ENCODE results near the gene CNTNAP2.
A peak's percentile ranks its signal among the peaks of the same experiment; 100 is the strongest.

Gene CNTNAP2

DNA sequence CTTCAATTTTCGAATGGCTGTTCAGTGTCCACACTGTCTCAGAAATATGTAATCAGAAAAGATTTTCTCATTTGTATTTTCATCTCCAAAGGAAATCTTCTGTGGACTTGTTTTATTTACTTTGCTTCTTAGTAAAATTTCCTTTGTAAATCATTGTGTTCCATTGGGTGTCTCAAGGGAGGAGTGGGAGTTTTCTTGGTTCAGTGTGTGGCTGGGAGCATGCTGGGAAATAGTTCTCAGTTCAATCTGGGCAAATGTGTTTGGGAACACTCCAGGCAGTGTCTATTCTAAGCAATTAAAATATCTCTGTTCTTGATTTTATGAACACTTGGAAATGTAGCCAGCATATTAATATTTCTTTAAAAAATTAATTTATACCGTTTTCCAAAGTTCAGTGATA lies 1019.8 kb downstream of the CNTNAP2 start:
- DNase-seq (ENCODE audit: low read depth): no peak

DNA sequence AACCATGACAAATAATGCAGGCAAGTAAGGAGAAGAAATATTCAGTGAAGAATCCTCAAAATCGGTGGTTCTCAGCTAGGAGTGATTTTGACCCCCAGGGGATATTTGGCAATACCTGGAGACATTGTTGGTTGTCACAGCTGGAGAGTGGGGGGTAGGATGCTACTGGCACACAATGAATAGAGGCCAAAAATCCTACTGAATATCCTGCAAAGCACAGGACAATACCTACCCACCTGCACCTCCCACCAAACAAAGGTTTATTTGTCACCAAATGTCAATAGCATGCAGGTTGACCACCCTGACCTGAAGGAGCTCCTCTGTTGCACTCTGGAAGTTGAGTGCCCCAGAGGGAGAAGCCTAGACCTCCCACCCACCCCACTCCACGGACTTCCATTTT lies 1028.6 kb downstream of the CNTNAP2 start:
- DNase-seq (ENCODE audit: low read depth): no peak

DNA sequence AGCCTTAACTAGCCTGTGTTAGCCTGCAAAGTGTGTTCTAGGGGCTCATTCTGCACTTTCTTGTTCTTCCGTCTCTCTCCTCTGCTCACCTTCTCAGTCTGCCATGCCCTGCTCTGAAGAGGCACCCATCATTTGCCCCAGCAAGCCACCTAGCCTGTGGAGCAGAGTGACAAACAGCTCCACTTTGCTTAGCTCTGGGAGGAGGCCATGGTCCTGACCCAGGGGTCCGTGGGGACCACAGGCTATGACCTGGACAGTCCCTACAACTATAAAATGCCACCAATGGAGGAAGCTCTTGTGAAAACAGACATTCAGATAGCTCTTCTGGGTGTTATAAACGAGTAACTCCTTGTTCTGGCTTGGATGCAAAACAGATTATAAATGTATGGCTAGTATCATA lies 1029.6 kb downstream of the CNTNAP2 start:
- no peak for DNase-seq (ENCODE audit: low read depth)

DNA sequence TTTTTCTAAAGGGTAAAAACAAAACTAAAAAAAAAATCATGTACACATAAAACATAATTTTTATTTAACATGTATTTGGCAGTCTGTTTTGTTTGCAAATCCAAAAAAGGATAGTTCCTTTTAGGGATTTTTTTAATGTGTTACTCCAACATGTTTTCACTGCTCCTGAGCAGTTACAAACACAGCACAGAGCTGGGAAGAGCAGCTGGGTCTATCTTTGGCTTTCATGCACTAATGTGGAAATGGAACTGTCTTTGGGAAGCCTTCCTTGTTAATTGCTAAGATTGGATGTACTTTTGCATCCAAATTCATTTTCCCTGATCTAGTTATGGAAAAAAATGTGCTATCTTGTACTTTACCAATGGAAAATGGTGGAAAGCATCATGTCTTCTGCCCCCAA lies 1035.1 kb downstream of the CNTNAP2 start:
- no peak for DNase-seq (ENCODE audit: low read depth)

DNA sequence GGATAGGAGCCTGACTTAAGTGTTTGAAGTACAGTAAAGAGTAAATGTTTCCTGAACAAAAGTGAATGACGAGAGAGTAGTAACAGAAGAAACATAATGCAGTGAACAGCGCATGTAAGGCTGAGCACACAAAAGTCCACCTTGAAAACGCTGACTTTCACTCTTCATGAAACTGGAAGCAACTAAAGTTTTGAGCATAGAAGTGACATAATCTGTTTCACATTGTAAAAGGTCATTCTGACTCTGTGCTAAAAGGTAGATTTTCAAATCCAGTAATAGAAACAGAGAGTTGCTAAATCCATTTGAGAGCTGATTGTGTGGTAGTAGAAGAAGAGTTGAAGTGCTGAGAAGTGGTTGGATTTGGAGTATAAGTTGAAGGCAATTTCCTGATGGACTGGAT lies 1037.0 kb downstream of the CNTNAP2 start:
- no peak for DNase-seq (ENCODE audit: low read depth)

DNA sequence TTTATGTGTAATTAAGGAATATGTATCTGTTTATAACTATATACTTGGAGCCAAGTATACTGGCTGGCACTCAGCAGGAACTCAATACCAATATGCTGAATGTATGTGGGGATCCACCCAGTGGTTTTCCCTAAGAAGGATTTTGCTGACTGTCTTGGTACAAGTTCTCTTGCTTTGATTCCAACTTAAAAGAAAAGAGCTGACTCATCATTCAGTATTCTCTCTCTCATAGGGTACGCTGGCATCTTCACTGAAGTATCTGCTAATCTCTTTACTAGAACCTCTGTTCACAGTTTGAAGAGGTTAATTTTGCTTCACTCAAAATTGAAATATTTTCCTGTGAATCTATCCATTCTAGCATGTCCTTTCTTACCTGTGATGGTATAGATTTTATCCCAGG lies 1044.8 kb downstream of the CNTNAP2 start:
- DNase-seq (ENCODE audit: low read depth): no peak

DNA sequence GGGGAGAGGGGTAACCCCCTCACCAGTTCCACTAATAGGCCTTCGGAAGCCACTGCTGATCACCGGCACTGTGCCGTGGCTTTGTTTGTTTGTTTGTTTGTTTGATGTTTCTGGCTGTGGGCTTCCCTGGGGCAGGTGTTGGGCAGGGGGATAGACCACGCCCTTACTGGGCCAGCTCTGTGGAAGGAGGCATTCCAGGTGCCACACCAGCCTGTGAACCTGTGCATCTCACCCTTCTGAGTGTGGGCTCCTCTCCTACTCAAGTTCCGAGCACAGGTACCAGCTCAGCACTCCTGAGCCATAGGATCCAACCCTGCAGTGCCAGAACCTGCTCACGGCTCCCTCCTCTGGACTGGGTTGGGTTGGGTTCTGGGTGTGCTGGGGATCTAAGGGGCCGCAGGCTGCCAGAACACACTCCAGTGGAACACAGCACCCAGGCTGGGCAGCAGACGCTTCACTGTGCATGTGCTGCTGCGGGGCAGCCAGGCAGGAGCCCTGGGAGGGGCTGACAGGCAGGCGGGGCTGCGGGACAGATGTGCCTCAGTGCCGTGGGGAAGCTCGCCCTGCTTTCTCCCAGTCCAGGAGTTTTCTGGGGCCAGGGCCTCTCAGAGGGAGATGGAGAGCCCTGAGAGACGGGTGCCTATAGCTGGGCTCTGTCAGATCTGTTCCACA lies 1053.9 kb downstream of the CNTNAP2 start:
- DNase-seq (ENCODE audit: low read depth): no peak

DNA sequence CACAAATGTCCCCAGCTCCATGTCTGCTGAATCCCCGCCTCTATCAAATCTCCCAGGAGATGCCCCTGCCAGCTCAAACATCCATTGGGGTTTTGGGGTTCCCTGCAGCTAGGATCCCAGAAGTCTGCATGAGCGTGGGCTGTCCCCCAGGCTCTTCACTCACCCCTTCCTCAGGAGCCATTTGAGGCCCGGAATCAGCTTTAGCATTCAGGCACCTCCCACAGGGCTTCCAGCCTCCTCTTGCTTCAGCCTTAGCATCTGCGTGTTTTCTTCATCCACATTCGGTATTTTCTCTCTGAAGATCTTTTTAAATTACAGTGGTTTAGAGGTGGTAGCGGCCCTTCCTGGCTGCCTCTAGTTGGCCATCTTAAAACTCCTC lies 1054.4 kb downstream of the CNTNAP2 start:
- no peak for DNase-seq (ENCODE audit: low read depth)

DNA sequence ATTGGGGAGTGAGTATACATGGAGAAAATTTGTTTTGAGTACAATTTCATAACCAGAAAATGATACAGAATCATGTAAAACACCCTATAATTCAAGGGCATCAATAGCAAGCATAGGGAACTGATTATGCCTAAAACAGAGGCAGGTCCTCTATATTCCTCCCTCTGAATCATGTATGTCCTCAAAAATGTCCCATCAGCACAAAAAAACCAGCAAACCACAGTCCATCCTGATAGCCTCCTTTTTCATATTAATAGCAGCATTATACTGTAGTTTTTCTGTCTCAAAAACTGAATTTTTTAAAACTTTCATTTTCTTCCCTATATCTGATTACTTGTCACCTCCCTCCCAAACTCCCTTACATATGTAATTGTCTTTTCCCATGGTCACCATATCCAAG lies 1057.3 kb downstream of the CNTNAP2 start:
- no peak for DNase-seq (ENCODE audit: low read depth)

DNA sequence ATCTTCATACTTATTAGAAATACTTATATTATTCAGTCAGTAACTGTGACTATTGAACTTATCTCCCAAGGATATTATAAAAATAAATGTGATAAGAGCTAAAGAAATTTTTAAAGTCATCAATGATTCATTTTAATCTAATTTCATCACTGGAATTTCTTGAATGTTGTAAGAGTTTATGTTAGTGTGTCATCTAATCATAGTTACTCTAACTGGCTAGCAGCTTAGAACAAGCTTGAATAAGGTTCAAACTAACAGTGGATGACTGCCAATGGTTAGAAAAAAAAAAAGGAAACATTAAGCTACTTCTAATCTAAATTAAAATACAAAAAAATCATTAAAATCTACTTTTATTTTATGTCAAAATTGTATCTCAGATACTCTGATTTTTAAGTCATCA lies 1066.3 kb downstream of the CNTNAP2 start:
- DNase-seq (ENCODE audit: low read depth): peak; percentile 65

DNA sequence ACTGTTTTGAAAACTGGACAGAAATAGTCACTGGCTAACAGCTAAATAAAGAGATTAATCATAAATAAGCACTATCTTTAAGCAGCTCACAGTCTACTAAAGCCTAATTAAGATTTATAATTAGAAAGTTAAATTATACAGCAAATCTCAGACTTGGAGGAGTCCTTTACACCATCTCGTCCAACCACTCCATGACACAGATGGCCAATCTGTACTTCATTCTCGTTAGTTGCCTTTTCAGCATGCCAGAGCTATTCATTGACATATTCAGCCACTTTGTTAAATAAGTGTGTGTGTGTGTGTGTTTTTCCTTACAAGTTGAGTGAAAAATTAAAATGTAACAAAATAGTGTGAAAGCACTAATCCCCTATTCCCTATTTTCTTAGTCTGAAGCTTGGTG lies 1066.7 kb downstream of the CNTNAP2 start:
- no peak for DNase-seq (ENCODE audit: low read depth)

DNA sequence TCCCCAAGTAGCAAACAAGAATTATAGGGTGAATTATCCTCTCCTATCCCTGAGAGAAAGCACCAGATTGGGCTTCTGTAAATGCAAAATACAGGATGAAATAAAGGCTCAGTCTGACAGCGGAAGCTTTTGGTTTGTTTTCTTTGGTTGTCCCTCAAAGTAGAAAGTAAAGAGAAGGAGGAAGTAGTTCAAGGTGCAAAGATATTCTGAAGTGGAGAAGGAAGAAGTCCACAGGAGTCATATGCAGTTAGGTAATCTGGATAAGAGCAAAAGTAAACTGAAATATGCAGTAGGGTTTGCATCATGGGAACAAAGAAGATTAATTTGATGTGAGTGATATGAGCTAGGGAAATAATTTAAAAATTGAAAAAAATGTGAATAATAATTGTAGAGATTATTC lies 1071.9 kb downstream of the CNTNAP2 start:
- DNase-seq (ENCODE audit: low read depth): no peak

DNA sequence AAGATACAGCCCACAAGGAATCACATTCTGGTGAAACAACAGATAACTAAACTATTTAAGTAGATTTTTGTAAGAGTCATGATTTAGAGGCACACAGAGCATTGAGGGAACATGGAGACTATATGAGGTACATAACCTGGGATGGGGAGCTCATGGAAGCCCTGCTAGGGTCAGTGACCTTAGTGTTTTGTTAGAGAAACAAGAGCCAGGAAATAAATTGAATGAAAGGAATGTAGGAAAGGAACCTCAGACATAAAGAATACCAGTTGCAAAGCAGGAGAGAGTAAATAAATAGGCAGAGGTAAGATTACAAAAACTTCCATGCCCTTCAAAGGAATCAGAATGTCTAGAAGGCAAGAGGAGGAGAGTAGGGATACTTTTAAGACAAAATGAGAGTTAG lies 1076.9 kb downstream of the CNTNAP2 start:
- no peak for DNase-seq (ENCODE audit: low read depth)

DNA sequence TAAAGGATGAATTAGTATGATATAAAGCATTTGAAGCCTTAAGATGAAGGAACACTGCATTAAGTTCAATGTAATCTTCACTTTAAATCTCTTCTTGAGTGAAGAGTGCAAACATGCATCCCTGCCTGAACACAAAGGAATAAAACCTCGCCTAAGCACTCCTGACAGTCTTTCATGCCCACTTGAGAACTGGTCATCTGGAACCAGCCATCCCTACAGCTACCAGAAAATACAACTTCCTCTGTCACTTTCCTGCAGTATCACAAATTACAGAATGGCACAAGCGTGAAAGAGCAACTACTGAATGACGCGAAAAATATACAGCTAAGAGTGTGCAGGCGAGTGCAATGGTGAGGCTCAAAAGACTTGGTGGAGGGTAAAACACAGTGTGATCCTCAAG lies 1079.9 kb downstream of the CNTNAP2 start:
- no peak for DNase-seq (ENCODE audit: low read depth)

DNA sequence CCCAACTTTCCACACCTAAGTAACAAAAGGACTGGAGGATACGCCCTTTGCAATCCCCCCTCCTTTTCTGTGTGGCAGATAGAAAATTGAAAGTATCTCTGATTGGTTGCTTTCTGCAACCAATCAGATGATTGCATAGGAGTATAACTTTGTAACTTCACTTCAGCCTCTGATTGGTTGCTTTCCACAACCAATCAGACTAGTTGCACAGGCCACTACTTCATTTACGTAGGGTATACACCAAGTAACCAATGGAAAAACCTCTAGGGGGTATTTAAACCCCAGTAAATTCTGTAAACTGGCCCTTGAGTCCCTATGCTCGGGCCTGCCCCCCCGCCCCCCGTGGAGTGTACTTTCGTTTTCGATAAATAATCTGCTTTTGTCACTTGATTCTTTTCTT lies 1080.4 kb downstream of the CNTNAP2 start:
- no peak for DNase-seq (ENCODE audit: low read depth)

DNA sequence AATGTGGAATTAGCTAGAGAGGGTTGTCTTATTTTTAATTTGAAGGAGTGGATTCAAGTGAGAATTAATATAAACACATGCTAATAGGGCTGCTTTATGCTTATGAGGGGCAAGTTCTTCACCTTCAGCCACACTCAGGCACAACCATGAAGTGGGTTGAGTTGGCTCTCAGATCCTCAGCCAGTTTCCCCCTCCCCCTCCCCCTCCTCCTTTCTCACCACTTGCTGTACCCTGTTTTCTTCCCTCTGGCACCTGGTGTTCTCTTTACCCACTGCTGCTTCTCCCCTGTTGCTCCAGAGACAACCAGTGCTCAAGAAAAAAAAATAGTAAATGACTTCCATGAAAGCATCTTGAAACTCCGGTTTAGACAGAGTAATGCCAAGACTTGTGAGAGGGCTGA lies 1083.3 kb downstream of the CNTNAP2 start:
- no peak for DNase-seq (ENCODE audit: low read depth)

DNA sequence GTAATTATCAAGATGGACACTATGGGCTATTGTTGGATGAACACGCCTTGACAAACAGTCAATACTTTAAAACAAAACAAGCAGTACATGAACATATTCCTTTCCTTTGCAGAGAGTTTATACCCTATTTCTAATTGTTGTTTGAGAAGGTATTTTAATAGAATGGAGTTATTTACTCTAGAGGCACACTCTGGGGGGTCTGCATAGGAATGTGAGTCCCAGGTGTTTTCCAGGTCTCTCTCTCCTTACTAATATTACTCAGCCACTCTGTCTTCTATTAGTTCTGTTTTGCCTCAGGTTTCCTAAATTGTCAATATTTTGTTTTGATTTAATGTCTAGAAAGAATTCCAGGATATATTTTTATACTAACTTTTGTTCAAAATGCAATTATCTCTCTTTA lies 1091.4 kb downstream of the CNTNAP2 start:
- DNase-seq (ENCODE audit: low read depth): no peak

DNA sequence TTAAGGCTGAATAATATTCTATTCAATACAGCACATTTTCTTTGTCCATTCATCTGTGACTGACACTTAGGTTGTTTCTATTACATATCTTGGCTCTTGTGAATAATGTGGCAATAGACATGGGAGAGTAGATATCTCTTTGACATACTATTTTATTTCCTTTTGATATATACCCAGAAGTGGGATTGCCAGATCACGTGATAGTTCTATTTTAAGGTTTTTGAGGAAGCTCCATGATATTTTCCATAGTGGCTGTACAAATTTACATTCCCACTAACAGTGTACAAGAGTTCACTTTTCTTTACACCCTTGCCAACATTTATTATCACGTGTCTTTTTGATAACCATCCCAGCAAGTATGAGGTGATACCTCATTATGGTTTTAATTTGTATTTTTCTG lies 1114.7 kb downstream of the CNTNAP2 start:
- DNase-seq (ENCODE audit: low read depth): no peak

DNA sequence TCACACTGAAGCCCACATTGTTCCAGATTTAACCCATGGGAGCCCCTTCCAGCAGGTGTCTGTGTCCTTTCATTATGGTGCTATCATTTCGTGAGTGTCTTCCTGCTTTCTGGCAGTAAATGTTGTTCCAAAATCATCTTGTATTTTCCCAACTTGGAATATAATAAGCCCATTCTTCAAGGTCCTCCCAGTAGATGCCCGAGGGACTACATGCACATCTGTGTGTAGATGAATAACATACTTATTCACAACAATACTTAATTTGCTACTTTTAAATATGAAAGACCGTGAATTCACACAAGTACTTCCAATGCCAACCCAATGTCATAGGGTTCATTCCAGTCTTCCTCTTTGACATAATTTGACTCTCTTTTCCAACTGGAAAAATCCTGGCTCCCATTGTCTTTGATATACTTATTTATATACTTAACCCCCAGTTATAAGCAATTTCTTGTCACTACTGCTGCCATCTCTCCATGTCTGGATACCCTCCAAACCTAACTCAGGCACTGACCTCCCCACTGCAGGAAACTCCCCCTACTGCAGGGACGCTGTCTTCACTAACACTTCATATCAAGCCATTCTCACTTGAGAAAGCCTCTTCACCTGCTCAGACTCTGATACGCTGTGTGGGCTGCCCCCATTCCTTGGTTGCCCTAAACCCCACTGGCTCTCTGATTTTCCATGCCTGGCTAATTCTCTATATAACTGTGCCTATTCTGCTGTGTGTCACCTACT lies 1119.2 kb downstream of the CNTNAP2 start:
- no peak for DNase-seq (ENCODE audit: low read depth)

DNA sequence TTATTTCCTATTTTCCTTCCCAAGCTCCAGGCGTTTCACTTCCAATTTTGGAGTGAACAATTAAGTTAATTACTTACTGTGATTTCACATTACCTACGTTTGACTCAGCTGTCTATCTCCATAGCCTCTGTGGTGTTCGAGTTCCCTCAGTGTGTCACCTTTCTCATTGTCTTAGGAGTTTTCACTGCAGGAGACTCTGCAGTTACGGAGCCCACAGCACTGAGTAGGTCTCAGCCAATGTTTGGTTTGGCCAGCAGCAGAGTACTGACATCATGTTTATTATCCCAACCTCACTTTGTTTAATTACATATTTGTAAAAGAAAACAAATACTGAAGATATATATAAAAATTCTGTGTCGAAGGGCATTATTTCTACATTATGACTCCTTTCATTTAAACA lies 1123.9 kb downstream of the CNTNAP2 start:
- DNase-seq (ENCODE audit: low read depth): no peak

DNA sequence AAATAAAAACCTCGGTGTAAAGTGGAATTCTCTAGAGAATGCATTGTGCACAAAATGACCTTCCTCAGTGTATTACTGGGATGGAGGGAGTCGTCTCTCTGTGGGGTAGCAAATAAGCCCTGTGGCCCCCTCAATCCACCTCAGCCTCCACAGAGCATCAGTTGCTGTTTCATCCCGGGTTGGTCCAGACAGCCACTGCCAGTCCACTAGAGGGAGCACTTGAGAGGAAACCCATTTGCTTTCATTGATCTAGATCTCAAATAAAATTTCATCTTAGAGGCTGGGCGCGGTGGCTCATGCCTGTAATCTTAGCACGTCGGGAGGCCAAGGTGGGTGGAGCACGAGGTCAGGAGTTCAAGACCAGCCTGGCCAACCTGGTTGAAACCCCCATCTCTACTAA lies 1128.7 kb downstream of the CNTNAP2 start:
- DNase-seq (ENCODE audit: low read depth): peak; percentile 30

DNA sequence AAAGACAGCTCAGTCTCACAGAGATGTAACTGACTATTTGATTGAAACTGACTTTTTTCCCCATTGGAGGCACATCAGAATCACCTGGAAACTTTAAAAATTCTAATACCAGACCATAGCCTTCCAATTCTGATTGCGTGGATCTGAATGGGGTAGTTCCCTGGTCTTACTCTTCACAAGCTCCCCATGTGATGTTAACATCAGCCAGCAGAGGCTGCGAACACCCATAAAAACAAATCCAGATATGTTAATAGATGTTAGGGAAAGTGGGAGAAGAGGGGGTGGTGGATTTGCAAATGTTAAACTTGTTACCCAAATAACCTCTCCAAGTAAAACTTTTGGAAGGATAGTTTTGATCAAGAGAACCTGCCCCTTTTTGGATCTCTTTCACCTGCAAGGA lies 1133.4 kb downstream of the CNTNAP2 start:
- DNase-seq (ENCODE audit: low read depth): peak; percentile 2

DNA sequence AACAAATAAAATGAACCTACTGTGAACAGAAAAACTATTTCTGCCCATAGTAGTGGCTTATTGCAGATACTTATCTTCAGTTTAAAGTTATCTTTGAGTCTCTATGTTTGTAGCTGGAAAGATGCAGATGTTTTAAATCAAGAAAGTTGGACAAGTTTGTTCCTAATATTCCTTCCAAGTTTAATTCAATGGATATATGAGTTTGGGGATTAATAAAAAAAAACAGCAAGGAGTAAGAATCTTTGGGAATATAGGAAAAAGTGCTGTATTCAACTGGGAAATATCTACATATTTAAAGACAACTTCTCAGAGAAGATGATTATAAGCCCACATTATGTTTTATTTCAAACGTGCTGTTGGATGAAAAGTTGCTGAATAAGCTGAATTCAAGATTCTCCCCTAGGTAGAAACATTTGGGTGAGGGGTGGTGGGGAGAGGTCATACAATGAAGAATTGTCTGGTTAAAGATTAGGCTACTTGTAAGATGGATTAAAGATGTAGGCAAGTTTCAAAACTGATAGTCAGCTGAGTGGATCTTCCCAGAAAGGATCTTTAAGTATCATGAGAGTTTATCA lies 1135.2 kb downstream of the CNTNAP2 start:
- DNase-seq (ENCODE audit: low read depth): no peak

DNA sequence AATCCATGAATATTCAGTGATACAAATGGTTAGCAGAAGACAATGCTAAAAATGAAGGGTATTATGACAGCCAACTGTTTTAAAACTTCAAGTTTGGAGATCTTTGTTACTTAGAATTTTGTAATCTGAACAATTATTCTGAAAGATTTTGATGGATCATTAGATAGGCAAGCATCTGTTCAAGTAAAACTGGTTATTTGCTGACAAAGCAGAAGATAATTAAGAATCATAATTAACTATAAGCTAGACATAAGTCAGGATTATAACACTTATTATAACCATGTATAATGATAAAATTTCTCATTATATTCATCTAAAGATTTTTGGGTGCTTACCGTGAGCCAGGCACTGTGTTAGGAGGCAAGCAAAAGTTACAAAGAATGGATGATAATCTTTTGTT lies 1145.1 kb downstream of the CNTNAP2 start:
- DNase-seq (ENCODE audit: low read depth): no peak

Measured in stromal cell of bone marrow (primary cell).